Gastroesophageal sphincter (tissue), 3 donors: Measurements from ENCODE around the gene DYRK1A.

Source experiments
- EP300 ChIP-seq: sonication (generic); formaldehyde crosslinking; IDR thresholded peaks from one replicate; pipeline ENCODE4 v1.6.1; 2017; ENCODE audit warnings: antibody characterized with exemption, mild to moderate bottlenecking
- POLR2A ChIP-seq, 2 donors: fragments of 450-650 bp; IDR thresholded peaks; one replicate each; pipeline ENCODE4 v1.6.1; 2017; ENCODE audit warnings: antibody characterized with exemption in 2 of 2, mild to moderate bottlenecking in 2 of 2, moderate library complexity in 1 of 2
- POLR2AphosphoS5 ChIP-seq: sonication (generic); formaldehyde crosslinking; IDR thresholded peaks from one replicate; pipeline ENCODE4 v1.6.1; 2017; ENCODE audit warnings: antibody characterized with exemption
- TF ChIP-seq, protein P1 (sequence below), 4 experiments: fragments of 200-600 bp in 2 of 4; fragments of 450-650 bp in 2 of 4; sonication (generic) in 1 of 4; IDR thresholded peaks; one replicate each; pipeline ENCODE4 v1.5.1; 2017 to 2019; ENCODE audit warnings: antibody characterized with exemption in 4 of 4, mild to moderate bottlenecking in 2 of 4, moderate library complexity in 2 of 4

DNA sequence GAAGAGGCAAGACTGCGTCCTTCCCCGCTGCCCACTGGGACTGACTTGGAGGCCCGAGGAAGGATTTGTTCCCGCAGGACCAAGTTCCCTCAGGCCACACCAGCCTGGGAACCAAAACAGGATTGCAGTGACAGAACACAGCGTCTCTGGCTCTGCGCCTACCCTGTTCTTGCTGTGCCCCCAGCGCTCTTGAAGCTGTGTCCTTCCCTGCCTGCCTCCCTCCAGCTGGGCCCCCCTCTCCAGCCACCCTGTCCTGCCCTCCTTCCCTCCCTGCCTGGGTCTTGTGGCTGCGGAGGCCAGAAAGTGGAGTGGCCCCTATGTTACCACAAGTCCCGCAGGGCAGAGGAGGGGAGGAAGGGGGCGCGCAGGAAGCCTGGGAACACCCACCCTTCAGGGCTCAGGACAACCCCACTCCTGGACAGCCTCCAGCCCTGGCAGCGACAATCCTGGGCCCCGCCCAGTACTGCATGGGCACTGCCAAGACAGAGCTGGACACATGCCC, 164.9 kb downstream of the DYRK1A start:
- TF ChIP-seq, protein P1, sequence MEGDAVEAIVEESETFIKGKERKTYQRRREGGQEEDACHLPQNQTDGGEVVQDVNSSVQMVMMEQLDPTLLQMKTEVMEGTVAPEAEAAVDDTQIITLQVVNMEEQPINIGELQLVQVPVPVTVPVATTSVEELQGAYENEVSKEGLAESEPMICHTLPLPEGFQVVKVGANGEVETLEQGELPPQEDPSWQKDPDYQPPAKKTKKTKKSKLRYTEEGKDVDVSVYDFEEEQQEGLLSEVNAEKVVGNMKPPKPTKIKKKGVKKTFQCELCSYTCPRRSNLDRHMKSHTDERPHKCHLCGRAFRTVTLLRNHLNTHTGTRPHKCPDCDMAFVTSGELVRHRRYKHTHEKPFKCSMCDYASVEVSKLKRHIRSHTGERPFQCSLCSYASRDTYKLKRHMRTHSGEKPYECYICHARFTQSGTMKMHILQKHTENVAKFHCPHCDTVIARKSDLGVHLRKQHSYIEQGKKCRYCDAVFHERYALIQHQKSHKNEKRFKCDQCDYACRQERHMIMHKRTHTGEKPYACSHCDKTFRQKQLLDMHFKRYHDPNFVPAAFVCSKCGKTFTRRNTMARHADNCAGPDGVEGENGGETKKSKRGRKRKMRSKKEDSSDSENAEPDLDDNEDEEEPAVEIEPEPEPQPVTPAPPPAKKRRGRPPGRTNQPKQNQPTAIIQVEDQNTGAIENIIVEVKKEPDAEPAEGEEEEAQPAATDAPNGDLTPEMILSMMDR (IDR thresholded peaks at IDR 0.05): no peak
- no peak for TF ChIP-seq POLR2A (IDR thresholded peaks at IDR 0.05)
- TF ChIP-seq POLR2AphosphoS5: no peak
- TF ChIP-seq EP300: no peak
